HepG2 (cell line): Measurements from ENCODE around the gene STAT4. TPM values are rescaled to one million over a fixed set of nuclear protein-coding genes. Genes with fewer than 3 reads are reported as not detected.

Experiments used
- ADNP ChIP-seq: sonication (generic); formaldehyde crosslinking; IDR thresholded peaks from 2 replicates; pipeline ENCODE4 v1.4.0; 2020; ENCODE audit warnings: missing genetic modification reagents
- FIP1L1 ChIP-seq: fragments of 200-400 bp; formaldehyde crosslinking; IDR thresholded peaks from 2 replicates; pipeline ENCODE4 v1.6.1; 2018; ENCODE audit warnings: low read depth, mild to moderate bottlenecking, low read length, moderate library complexity, borderline replicate concordance; ENCODE audit not compliant: insufficient read depth
- GZF1 ChIP-seq: sonication (generic); formaldehyde crosslinking; IDR thresholded peaks from 2 replicates; pipeline ENCODE4 v1.5.1; 2020; ENCODE audit warnings: mild to moderate bottlenecking, missing genetic modification reagents
- HMG20B ChIP-seq: conservative IDR thresholded peaks from 2 replicates; pipeline ENCODE4 v1.6.1; 2016; ENCODE audit warnings: missing genetic modification reagents, missing compliant biosample characterization
- HOXA9 ChIP-seq: sonication (generic); formaldehyde crosslinking; IDR thresholded peaks from 2 replicates; pipeline ENCODE4 v1.8.1; 2022; ENCODE audit warnings: missing genetic modification reagents, mild to moderate bottlenecking, moderate library complexity, borderline replicate concordance
- KDM6A ChIP-seq: IDR thresholded peaks from 2 replicates; pipeline ENCODE4 v1.6.1; 2016; ENCODE audit warnings: low read depth
- MAFK ChIP-seq, 2 experiments: IDR thresholded peaks in 1 of 2; conservative IDR thresholded peaks in 1 of 2; 2 replicates each; pipeline ENCODE4 v1.6.1; 2011; ENCODE audit warnings: improper control_type of control experiment in 2 of 2, low read length in 2 of 2
- MED8 ChIP-seq: sonication (generic); formaldehyde crosslinking; IDR thresholded peaks from 2 replicates; pipeline ENCODE4 v1.8.1; 2023; ENCODE audit warnings: mild to moderate bottlenecking, missing genetic modification reagents; ENCODE audit not compliant: insufficient replicate concordance
- NKX3-1 ChIP-seq: sonication (generic); formaldehyde crosslinking; IDR thresholded peaks from 2 replicates; pipeline ENCODE4 v1.5.0; 2020; ENCODE audit warnings: missing genetic modification reagents
- RARA ChIP-seq: IDR thresholded peaks from 2 replicates; pipeline ENCODE4 v1.6.1; 2016; ENCODE audit warnings: missing genetic modification reagents, missing compliant biosample characterization
- SIX4 ChIP-seq: sonication (generic); formaldehyde crosslinking; IDR thresholded peaks from 2 replicates; pipeline ENCODE4 v1.4.0; 2020; ENCODE audit warnings: missing genetic modification reagents
- SPEN ChIP-seq: sonication (generic); formaldehyde crosslinking; IDR thresholded peaks from 2 replicates; pipeline ENCODE4 v1.5.1; 2020; ENCODE audit warnings: low read depth, mild to moderate bottlenecking, missing genetic modification reagents
- SYNCRIP ChIP-seq: fragments of 200-400 bp; formaldehyde crosslinking; IDR thresholded peaks from 2 replicates; pipeline ENCODE4 v1.6.1; 2018; ENCODE audit warnings: mild to moderate bottlenecking, low read depth, low read length; ENCODE audit not compliant: insufficient read depth
- U2AF1 ChIP-seq: fragments of 200-400 bp; formaldehyde crosslinking; optimal IDR thresholded peaks from 2 replicates; pipeline ENCODE3; 2017; ENCODE audit warnings: mild to moderate bottlenecking, low read depth, low read length
- ZBTB1 ChIP-seq: sonication (generic); formaldehyde crosslinking; IDR thresholded peaks from 2 replicates; pipeline ENCODE4 v1.4.0; 2020; ENCODE audit warnings: missing genetic modification reagents, borderline replicate concordance
- ZNF160 ChIP-seq: sonication (generic); formaldehyde crosslinking; IDR thresholded peaks from 2 replicates; pipeline ENCODE4 v1.8.0; 2022; ENCODE audit warnings: mild to moderate bottlenecking, inconsistent platforms, missing genetic modification reagents
- ZNF44 ChIP-seq: sonication (generic); formaldehyde crosslinking; IDR thresholded peaks from 2 replicates; pipeline ENCODE4 v1.5.1; 2020; ENCODE audit warnings: mild to moderate bottlenecking, missing genetic modification reagents
- ZNF570 ChIP-seq: sonication (generic); formaldehyde crosslinking; IDR thresholded peaks from 2 replicates; pipeline ENCODE4 v1.4.0; 2020; ENCODE audit warnings: mild to moderate bottlenecking, missing genetic modification reagents, borderline replicate concordance
- ZSCAN21 ChIP-seq: sonication (generic); formaldehyde crosslinking; IDR thresholded peaks from 2 replicates; pipeline ENCODE4 v1.8.0; 2022; ENCODE audit warnings: mild to moderate bottlenecking, missing genetic modification reagents, moderate library complexity, borderline replicate concordance
- polyA plus RNA-seq, 8 experiments: library from polyadenylated mRNA; depleted of rRNA in 3 of 8; stranded (reverse) in 7 of 8; unstranded in 1 of 8; fragments of >200 nt; fragmentation: Illumina TruSeq in 4 of 8; extraction: Trizol in 4 of 8; gene quantifications; 2 replicates each; pipeline versions ENCODE4 v1.2.1 to v1.2.3, GENCODE V29; 2011 to 2016; ENCODE audit warnings: low read depth in 4 of 8, missing spikeins in 1 of 8, mixed read lengths in 1 of 8; ENCODE audit not compliant: insufficient read depth in 1 of 8
- total RNA-seq, 5 experiments: library from RNA; depleted of rRNA; stranded (reverse); fragments of >200 nt; fragmentation: Illumina TruSeq; extraction: Trizol; gene quantifications; 2 replicates each; pipeline ENCODE4 v1.2.3, GENCODE V29; 2016; ENCODE audit warnings: low read depth in 1 of 5
- TF ChIP-seq, protein P1 (sequence below): sonication (generic); formaldehyde crosslinking; IDR thresholded peaks from 2 replicates; pipeline ENCODE4 v1.4.0; 2020; ENCODE audit warnings: missing genetic modification reagents, borderline replicate concordance
- TF ChIP-seq, protein P2 (sequence below): sonication (generic); formaldehyde crosslinking; IDR thresholded peaks from 2 replicates; pipeline ENCODE4 v1.5.0; 2020; ENCODE audit warnings: missing genetic modification reagents, mild to moderate bottlenecking, borderline replicate concordance
- TF ChIP-seq, protein P3 (sequence below): sonication (generic); formaldehyde crosslinking; IDR thresholded peaks from 2 replicates; pipeline ENCODE4; 2020; ENCODE audit warnings: missing genetic modification reagents, mild to moderate bottlenecking, borderline replicate concordance
- TF ChIP-seq, protein P4 (sequence below): sonication (generic); formaldehyde crosslinking; IDR thresholded peaks from 2 replicates; pipeline ENCODE4 v1.9.0; 2021; ENCODE audit warnings: missing genetic modification reagents, borderline replicate concordance

STAT4 gene
- total and polyA plus RNA-seq, 2 of the 13 experiments (the other 11 are each of a cell fraction or from before 2014, with no cell fraction given) = 0.37 TPM; not detected in 1

DNA sequence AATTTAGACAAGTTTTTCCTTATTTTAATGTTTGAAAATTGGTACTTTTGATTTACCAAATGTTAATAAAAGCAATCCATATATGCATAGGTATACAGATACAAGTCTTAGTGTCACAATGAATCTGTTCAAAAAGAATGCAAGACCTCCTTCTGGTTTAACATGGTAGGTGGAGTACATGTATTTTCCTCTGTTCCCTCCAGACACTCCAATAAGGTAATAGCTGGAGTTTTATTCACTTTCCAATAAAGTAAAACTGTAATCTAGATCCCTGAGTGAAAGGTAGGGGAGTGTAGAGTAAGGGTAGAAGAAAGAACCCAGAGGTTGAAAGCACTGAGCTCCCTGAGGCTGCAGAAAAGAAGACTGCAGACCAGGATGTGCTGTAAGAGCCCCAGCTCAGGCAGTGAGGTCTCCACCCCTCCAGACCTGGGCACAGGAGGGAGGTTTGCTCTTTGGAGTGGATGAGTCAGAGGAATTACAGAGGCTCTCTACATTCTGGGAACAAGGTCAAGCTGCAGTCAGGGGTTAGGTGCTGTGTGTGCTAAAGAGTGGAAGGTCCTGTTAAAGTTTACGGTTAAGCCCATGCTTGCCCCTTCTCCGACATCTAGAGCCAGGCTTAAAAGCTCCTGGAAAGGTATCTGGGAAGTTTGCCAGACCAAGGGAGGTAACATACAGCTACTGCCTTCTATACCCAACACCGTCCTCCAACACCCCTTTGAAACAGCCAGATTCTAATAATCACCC lies 109.2 kb downstream of the STAT4 start (continued):
- TF ChIP-seq MAFK (conservative IDR thresholded peaks at IDR 0.05 in 1 of 2, IDR thresholded peaks at IDR 0.05 in 1 of 2; ENCODE audit: low read length in 2 of 2) (0 out of 4 replicates have a peak, but pooled peaks of 1 of the 2 experiments have one; percentile 4), ZNF44 (no peak), GZF1 (CRISPR knock-in tag) (no peak), ZBTB1 (CRISPR knock-in tag) (no peak), SIX4 (CRISPR knock-in tag) (no peak), ADNP (CRISPR knock-in tag) (no peak), HMG20B (CRISPR knock-in tag) (no peak), KDM6A (CRISPR knock-in tag) (no peak), HOXA9 (CRISPR knock-in tag) (no peak), U2AF1 (no peak), ZNF570 (CRISPR knock-in tag) (no peak), ZSCAN21 (CRISPR knock-in tag) (no peak), FIP1L1 (no peak), SYNCRIP (no peak), MED8 (no peak), ZNF160 (no peak), RARA (CRISPR knock-in tag) (peak; percentile 88), NKX3-1 (CRISPR knock-in tag) (no peak), SPEN (peak; percentile 43; the same call in 1 of the 2 replicates)
- TF ChIP-seq, protein P1, sequence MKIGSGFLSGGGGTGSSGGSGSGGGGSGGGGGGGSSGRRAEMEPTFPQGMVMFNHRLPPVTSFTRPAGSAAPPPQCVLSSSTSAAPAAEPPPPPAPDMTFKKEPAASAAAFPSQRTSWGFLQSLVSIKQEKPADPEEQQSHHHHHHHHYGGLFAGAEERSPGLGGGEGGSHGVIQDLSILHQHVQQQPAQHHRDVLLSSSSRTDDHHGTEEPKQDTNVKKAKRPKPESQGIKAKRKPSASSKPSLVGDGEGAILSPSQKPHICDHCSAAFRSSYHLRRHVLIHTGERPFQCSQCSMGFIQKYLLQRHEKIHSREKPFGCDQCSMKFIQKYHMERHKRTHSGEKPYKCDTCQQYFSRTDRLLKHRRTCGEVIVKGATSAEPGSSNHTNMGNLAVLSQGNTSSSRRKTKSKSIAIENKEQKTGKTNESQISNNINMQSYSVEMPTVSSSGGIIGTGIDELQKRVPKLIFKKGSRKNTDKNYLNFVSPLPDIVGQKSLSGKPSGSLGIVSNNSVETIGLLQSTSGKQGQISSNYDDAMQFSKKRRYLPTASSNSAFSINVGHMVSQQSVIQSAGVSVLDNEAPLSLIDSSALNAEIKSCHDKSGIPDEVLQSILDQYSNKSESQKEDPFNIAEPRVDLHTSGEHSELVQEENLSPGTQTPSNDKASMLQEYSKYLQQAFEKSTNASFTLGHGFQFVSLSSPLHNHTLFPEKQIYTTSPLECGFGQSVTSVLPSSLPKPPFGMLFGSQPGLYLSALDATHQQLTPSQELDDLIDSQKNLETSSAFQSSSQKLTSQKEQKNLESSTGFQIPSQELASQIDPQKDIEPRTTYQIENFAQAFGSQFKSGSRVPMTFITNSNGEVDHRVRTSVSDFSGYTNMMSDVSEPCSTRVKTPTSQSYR = no peak
- TF ChIP-seq, protein P2, sequence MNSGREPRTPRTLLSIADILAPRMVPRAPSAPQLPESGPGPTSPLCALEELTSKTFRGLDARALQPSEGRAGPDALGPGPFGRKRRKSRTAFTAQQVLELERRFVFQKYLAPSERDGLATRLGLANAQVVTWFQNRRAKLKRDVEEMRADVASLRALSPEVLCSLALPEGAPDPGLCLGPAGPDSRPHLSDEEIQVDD (CRISPR knock-in tag) = no peak
- TF ChIP-seq, protein P3, sequence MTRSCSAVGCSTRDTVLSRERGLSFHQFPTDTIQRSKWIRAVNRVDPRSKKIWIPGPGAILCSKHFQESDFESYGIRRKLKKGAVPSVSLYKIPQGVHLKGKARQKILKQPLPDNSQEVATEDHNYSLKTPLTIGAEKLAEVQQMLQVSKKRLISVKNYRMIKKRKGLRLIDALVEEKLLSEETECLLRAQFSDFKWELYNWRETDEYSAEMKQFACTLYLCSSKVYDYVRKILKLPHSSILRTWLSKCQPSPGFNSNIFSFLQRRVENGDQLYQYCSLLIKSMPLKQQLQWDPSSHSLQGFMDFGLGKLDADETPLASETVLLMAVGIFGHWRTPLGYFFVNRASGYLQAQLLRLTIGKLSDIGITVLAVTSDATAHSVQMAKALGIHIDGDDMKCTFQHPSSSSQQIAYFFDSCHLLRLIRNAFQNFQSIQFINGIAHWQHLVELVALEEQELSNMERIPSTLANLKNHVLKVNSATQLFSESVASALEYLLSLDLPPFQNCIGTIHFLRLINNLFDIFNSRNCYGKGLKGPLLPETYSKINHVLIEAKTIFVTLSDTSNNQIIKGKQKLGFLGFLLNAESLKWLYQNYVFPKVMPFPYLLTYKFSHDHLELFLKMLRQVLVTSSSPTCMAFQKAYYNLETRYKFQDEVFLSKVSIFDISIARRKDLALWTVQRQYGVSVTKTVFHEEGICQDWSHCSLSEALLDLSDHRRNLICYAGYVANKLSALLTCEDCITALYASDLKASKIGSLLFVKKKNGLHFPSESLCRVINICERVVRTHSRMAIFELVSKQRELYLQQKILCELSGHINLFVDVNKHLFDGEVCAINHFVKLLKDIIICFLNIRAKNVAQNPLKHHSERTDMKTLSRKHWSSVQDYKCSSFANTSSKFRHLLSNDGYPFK (CRISPR knock-in tag) = no peak
- TF ChIP-seq, protein P4, sequence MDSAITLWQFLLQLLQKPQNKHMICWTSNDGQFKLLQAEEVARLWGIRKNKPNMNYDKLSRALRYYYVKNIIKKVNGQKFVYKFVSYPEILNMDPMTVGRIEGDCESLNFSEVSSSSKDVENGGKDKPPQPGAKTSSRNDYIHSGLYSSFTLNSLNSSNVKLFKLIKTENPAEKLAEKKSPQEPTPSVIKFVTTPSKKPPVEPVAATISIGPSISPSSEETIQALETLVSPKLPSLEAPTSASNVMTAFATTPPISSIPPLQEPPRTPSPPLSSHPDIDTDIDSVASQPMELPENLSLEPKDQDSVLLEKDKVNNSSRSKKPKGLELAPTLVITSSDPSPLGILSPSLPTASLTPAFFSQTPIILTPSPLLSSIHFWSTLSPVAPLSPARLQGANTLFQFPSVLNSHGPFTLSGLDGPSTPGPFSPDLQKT (CRISPR knock-in tag) = no peak
